ENCODE data around the gene CACNA2D1.

DNA sequence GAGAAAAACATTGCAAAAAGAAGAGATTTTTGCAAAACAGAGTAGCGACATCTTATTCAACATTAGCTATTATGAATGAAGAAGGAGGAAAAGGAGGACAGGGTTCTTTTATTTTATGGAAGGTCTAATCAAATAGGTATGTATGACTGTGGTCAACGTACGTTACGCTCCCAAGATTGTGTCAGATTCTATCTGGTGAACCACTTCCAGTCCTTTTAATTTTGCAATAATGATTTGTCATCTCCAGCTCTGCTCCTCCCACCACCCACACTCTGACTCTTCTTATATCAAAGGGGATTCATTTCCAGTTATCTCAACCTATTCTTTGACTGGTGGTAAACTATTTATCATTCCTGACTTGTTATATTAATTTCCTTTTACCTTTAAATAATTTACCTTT, 259.9 kb downstream of the CACNA2D1 start:
- TF ChIP-seq, protein P1, sequence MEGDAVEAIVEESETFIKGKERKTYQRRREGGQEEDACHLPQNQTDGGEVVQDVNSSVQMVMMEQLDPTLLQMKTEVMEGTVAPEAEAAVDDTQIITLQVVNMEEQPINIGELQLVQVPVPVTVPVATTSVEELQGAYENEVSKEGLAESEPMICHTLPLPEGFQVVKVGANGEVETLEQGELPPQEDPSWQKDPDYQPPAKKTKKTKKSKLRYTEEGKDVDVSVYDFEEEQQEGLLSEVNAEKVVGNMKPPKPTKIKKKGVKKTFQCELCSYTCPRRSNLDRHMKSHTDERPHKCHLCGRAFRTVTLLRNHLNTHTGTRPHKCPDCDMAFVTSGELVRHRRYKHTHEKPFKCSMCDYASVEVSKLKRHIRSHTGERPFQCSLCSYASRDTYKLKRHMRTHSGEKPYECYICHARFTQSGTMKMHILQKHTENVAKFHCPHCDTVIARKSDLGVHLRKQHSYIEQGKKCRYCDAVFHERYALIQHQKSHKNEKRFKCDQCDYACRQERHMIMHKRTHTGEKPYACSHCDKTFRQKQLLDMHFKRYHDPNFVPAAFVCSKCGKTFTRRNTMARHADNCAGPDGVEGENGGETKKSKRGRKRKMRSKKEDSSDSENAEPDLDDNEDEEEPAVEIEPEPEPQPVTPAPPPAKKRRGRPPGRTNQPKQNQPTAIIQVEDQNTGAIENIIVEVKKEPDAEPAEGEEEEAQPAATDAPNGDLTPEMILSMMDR (IDR thresholded peaks at IDR 0.05) = no peak
- no peak for TF ChIP-seq POLR2A (IDR thresholded peaks at IDR 0.05)
